Peyer's patch (tissue), 4 donors: ENCODE measurements around the gene WWOX. TPM values are rescaled to one million over a fixed set of nuclear protein-coding genes. Genes with fewer than 3 reads are reported as not detected.

Experiments used
- DNase-seq, 3 donors: peaks; one replicate each; pipeline ENCODE4 v3.0.0-alpha.2; 2017 to 2019
- H3K27ac ChIP-seq, 4 donors: fragments of 200-600 bp; sonication (generic); one replicate each; pipeline ENCODE4 v1.5.1; 2016 to 2019
- H3K27me3 ChIP-seq, 2 donors: fragments of 200-600 bp; sonication (generic); one replicate each; pipeline ENCODE4 v1.5.1; 2019
- H3K36me3 ChIP-seq, 3 donors: fragments of 200-600 bp; sonication (generic); one replicate each; pipeline ENCODE4 v1.5.1; 2016 to 2019
- H3K4me1 ChIP-seq, 4 donors: fragments of 200-600 bp; sonication (generic); one replicate each; pipeline ENCODE4 v1.5.1; 2016 to 2019
- H3K4me3 ChIP-seq, 4 donors: fragments of 200-600 bp; sonication (generic); 1 replicate in 3 of 4; 2 replicates in 1 of 4; pipeline ENCODE4 v1.5.1; 2016 to 2019; ENCODE audit warnings: mild to moderate bottlenecking in 1 of 4
- H3K9me3 ChIP-seq, 4 donors: fragments of 200-600 bp; sonication (generic); one replicate each; pipeline ENCODE4 v1.5.1; 2016 to 2019; ENCODE audit warnings: mild to moderate bottlenecking in 1 of 4
- CTCF ChIP-seq, 6 experiments: fragments of 450-650 bp in 4 of 6; fragments of 200-600 bp in 2 of 6; sonication (generic) in 1 of 6; IDR thresholded peaks; one replicate each; pipeline ENCODE4 v1.5.1; 2017 to 2019; ENCODE audit warnings: antibody characterized with exemption in 6 of 6, mild to moderate bottlenecking in 3 of 6, moderate library complexity in 1 of 6
- POLR2A ChIP-seq, 2 donors: fragments of 450-650 bp; IDR thresholded peaks; one replicate each; pipeline ENCODE4 v1.5.1; 2017; ENCODE audit warnings: antibody characterized with exemption in 2 of 2, mild to moderate bottlenecking in 2 of 2, moderate library complexity in 2 of 2
- total RNA-seq, 4 donors: library from RNA; depleted of rRNA; stranded (reverse); fragments of >200 nt; gene quantifications; one replicate each; pipeline ENCODE4 v1.1.0, GENCODE V29; 2016

Gene WWOX
- total RNA-seq, 4 donors from 2014 or later, result 17.3 to 197 (median 57.5) TPM

- Histone ChIP-seq H3K36me3 (no peaks in the 10 kb centered on the region), H3K27me3 (no peaks in the 10 kb centered on the region), H3K4me1 (no peaks in the 10 kb centered on the region), H3K9me3 (no peaks in the 10 kb centered on the region), H3K27ac (no peak overlapping the region), H3K4me3 (no peak overlapping the region)
- TF ChIP-seq CTCF (IDR thresholded peaks at IDR 0.05) (no peak), POLR2A (IDR thresholded peaks at IDR 0.05) (no peak)
- no peak for DNase-seq
Measured at GRCh38 chr16:79122343-79122742, 1022.9 kb downstream of the WWOX start.

GRCh38 chr16:79124016-79124756 lies 1024.7 kb downstream of the WWOX start:
- TF ChIP-seq CTCF (IDR thresholded peaks at IDR 0.05) (no peak), POLR2A (IDR thresholded peaks at IDR 0.05) (no peak)
- Histone ChIP-seq H3K27me3 (no peaks in the 10 kb centered on the region), H3K27ac (no peak overlapping the region), H3K9me3 (no peaks in the 10 kb centered on the region), H3K4me3 (no peak overlapping the region), H3K4me1 (no peaks in the 10 kb centered on the region), H3K36me3 (no peaks in the 10 kb centered on the region)
- DNase-seq, result no peak

GRCh38 chr16:79127766-79128165 lies 1028.3 kb downstream of the WWOX start:
- TF ChIP-seq POLR2A (IDR thresholded peaks at IDR 0.05) (no peak), CTCF (IDR thresholded peaks at IDR 0.05) (no peak)
- Histone ChIP-seq H3K36me3 (no peaks in the 10 kb centered on the region), H3K9me3 (no peaks in the 10 kb centered on the region), H3K27ac (no peak overlapping the region), H3K27me3 (no peaks in the 10 kb centered on the region), H3K4me1 (no peaks in the 10 kb centered on the region), H3K4me3 (no peak overlapping the region)
- no peak for DNase-seq

DNA sequence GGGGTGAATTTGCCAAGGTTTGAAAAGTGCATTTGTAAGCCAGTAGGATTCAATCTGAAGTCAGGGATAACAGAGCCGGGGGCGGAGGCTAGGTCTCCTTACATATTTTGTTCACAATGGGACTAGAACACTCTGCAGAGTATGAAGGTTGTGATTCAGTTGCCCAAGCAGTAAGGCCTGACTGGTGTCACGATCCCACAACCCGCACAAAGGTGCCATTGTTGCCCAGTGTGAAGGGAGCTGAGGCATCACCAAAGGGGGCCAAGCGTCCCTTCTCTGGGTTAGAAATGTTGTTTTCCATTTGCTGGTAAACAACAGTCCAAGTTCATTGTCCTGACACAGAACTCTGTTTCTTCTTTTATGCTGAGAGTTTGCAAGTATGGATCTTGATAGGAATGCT lies 1029.3 kb downstream of the WWOX start:
- Histone ChIP-seq H3K27ac (no peak overlapping the region), H3K36me3 (no peaks in the 10 kb centered on the region), H3K9me3 (no peaks in the 10 kb centered on the region), H3K4me3 (no peak overlapping the region), H3K4me1 (no peaks in the 10 kb centered on the region), H3K27me3 (no peaks in the 10 kb centered on the region)
- DNase-seq, result no peak
- TF ChIP-seq CTCF (IDR thresholded peaks at IDR 0.05) (no peak), POLR2A (IDR thresholded peaks at IDR 0.05) (no peak)

GRCh38 chr16:79130616-79131015 lies 1031.2 kb downstream of the WWOX start:
- H3K27ac ChIP-seq, result no peak overlapping the region
- H3K4me1 ChIP-seq, result no peaks in the 10 kb centered on the region
- no peaks in the 10 kb centered on the region for H3K9me3 ChIP-seq
- no peaks in the 10 kb centered on the region for H3K36me3 ChIP-seq
- TF ChIP-seq CTCF (IDR thresholded peaks at IDR 0.05) (no peak), POLR2A (IDR thresholded peaks at IDR 0.05) (no peak)
- no peak for DNase-seq
- H3K27me3 ChIP-seq, result no peaks in the 10 kb centered on the region
- H3K4me3 ChIP-seq, result no peak overlapping the region
